Esophagus squamous epithelium (tissue), 4 donors: ENCODE results near the gene MLKL.
A peak's percentile ranks its signal among the peaks of the same experiment; 100 is the strongest.

ENCODE experiments used
- POLR2A ChIP-seq, 4 donors: fragments of 450-650 bp; IDR thresholded peaks; one replicate each; pipeline ENCODE4 v1.6.1; 2017; ENCODE audit warnings: antibody characterized with exemption in 4 of 4, mild to moderate bottlenecking in 4 of 4, moderate library complexity in 3 of 4
- TF ChIP-seq, protein P1 (sequence below), 6 experiments: fragments of 450-650 bp in 4 of 6; fragments of 200-600 bp in 2 of 6; sonication (generic) in 2 of 6; IDR thresholded peaks; one replicate each; pipeline ENCODE4 v1.5.1; 2016 to 2019; ENCODE audit warnings: antibody characterized with exemption in 6 of 6, mild to moderate bottlenecking in 4 of 6, moderate library complexity in 4 of 6

DNA sequence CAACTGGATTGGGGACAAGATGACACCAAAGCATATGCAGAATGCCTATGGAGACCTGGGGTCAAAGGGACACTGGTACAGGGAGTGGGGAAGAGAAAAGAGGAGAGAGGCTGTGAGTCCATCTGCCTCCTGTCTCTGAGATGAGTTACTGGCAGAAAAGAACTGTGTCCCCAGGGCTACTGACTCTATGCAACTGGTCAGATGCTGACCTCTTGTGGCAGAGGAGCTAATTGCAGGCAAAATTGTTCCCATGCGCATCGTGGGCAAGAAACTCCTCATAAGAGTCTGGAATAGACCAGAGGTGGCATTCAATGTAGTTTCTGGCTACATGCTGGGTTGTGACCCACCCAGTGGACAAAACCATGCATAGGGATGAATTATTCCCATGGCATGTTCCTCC, 26.1 kb upstream of the MLKL start:
- no peak for TF ChIP-seq POLR2A (IDR thresholded peaks at IDR 0.05)
- TF ChIP-seq, protein P1, sequence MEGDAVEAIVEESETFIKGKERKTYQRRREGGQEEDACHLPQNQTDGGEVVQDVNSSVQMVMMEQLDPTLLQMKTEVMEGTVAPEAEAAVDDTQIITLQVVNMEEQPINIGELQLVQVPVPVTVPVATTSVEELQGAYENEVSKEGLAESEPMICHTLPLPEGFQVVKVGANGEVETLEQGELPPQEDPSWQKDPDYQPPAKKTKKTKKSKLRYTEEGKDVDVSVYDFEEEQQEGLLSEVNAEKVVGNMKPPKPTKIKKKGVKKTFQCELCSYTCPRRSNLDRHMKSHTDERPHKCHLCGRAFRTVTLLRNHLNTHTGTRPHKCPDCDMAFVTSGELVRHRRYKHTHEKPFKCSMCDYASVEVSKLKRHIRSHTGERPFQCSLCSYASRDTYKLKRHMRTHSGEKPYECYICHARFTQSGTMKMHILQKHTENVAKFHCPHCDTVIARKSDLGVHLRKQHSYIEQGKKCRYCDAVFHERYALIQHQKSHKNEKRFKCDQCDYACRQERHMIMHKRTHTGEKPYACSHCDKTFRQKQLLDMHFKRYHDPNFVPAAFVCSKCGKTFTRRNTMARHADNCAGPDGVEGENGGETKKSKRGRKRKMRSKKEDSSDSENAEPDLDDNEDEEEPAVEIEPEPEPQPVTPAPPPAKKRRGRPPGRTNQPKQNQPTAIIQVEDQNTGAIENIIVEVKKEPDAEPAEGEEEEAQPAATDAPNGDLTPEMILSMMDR (IDR thresholded peaks at IDR 0.05): peak in 3 of 6 experiments; percentile 16 to 69 (median 33)
